Keratinocyte (primary cell): Measurements from ENCODE around the gene OR2C3. TPM values are rescaled to one million over a fixed set of nuclear protein-coding genes. Genes with fewer than 3 reads are reported as not detected.

Experiments
- polyA plus RNA-seq, 5 experiments: library from polyadenylated mRNA; depleted of rRNA in 3 of 5; stranded (reverse) in 3 of 5; stranded (forward) in 1 of 5; unstranded in 1 of 5; fragments of >200 nt; gene quantifications; 1 replicate in 1 of 5; 2 replicates in 3 of 5; 3 replicates in 1 of 5; pipeline versions ENCODE4 v1.2.1 to v1.2.3, GENCODE V29; 2011 to 2012; ENCODE audit warnings: missing spikeins in 2 of 5, low read depth in 1 of 5, low replicate concordance in 1 of 5

Gene OR2C3
- polyA plus RNA-seq, 1 donor (not counting 4 experiments of a cell fraction or from before 2014, with no cell fraction given) = not detected

Other genes starting within 250 kb of the OR2C3 start
- 8.2 to 9.0 TPM (median 8.9 TPM) in 3 replicates for gene ZNF496, start 204.6 kb downstream of the OR2C3 start, polyA plus RNA-seq
- 0.03 to 0.12 TPM (median 0.07 TPM) in 3 replicates for gene NLRP3, start 120.3 kb downstream of the OR2C3 start, polyA plus RNA-seq
- not detected in 3 replicates for gene OR2B11, start 78.3 kb downstream of the OR2C3 start, polyA plus RNA-seq
- gene GCSAML, start 12.7 kb upstream of the OR2C3 start, polyA plus RNA-seq = not detected in 3 replicates
- gene OR2G2, start 51.9 kb upstream of the OR2C3 start, polyA plus RNA-seq = not detected in 3 replicates
- gene OR2G3, start 69.1 kb upstream of the OR2C3 start, polyA plus RNA-seq = not detected in 3 replicates
- gene OR13G1, start 143.3 kb upstream of the OR2C3 start, polyA plus RNA-seq = not detected in 3 replicates
- not detected in 3 replicates for gene OR6F1, start 180.2 kb upstream of the OR2C3 start, polyA plus RNA-seq
- gene OR14K1, start 202.2 kb upstream of the OR2C3 start, polyA plus RNA-seq = not detected in 3 replicates
- gene OR14A2, start 211.7 kb upstream of the OR2C3 start, polyA plus RNA-seq = not detected in 3 replicates
- not detected in 3 replicates for gene OR1C1, start 224.1 kb upstream of the OR2C3 start, polyA plus RNA-seq